GM19463 (cell line): Measurements from ENCODE around the gene SPAG6.

Experiments
- ATAC-seq: cut with Tn5 transposase; IDR thresholded peaks from one replicate; pipeline ENCODE4 v1.9.1; 2021; ENCODE audit warnings: mild to moderate bottlenecking, moderate library complexity; ENCODE audit not compliant: unreplicated experiment

The SPAG6 gene

DNA sequence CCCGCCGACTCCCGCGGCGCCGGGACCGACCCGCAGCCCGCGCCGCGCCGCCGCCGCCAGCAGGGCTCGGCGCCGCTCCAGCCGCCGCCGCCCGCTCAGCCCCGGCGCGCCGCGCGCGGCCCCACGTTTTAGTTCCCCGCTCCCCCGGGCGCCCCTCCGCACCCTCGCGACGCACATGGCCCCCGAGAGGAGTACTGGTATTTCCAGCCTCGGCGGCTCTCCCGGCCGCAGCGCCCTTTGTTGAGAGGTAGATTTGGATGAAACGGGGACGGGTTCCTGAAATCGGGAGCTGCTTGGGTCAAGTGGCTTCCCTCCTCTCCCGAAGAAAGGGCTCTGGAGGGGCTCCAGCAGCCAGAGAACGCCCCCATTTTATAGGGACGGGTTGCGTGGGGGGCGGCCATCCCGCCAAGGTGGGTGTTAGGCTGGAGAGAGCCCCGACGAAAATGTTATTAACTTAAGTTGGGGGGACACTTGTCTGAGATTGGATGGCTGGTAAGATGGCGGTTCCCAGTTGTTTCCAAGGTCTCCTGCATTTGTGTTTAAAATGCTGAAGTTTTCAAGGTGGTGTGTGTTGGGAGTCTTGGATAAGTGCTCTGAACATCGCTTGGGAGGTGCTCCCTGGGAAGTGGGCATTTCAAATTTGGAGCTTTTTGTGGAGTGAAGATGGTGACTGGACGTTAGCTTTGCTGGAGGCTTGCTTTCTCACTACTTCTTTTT lies 23.2 kb upstream of the SPAG6 start:
- no peak for ATAC-seq

DNA sequence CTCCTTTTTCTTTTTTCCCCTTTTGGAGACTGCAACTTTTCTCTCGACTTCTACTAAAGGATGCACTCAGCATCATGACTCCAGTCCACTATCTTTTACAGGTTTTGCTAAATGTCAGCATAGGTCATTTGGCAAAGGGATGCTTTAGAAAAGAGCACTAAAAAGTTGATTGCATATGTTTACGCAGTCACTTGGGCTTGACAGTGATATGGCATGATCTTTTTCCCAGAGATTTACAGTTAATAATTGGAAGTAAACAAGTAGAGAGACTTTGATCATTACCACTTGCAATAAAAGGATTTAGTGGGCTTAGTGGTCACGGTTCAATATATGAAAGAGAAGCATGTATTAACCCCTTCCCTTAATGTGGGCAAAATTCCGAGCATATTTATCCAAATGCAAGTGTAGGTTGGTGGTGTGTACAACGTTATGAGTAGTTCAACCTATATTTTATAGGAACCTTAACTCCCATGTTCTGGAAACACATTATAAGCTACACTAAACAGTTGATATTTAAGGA lies 22.6 kb upstream of the SPAG6 start:
- ATAC-seq = no peak

DNA sequence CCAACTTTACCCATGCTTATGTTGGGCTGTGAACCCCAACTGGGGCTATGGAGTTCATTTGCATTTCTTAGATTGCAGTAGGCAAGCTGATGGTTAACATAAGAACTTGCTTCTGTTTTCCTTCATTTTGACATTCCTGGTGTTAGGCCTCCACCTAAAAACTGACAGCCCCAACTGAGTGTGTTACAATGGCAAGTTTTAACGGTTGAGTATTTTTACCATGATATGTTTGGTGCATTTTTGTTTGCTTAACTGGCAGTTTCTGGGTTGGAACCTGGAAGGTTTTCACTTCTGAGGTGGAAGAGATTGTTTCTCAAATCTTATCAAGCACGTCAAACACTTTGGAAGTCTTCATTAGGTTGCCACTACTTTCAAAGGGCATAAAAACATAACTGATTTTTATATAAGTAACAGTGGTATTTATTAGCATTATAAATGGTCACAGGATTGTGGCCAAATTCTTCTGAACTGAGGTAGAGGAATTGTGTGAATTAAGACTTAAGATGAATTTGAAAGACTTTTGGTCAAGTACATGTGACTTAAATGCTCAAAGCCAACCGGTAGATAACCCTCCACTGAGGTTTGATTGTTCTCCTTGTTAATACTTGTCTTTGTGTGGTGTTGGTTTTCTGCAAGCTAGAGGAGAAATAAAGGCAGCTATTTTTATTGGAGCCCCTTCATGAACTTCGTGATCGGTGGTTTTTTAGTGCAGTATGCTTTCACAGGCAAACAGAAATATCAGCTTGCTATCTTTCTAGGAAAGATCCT lies 21.6 kb upstream of the SPAG6 start:
- no peak for ATAC-seq

DNA sequence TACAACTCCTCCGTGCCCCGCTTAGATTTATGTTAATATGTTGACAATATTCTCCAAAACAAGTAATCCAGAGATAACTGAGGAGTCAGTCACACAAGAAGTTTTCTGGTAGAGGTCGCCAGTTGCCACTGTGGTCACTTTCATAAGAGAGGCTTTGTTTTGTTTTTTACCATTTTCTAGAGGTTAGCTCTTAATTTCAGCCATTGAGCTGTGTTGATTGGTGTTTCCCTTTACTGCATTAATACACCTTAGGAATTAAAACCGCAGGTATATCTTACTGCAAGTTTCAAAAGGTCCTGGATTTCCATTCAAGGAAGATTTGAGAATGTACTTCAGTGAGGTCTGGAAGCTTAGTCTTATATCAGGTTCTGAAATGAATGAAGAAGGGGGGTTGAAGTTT lies 20.9 kb upstream of the SPAG6 start:
- no peak for ATAC-seq

DNA sequence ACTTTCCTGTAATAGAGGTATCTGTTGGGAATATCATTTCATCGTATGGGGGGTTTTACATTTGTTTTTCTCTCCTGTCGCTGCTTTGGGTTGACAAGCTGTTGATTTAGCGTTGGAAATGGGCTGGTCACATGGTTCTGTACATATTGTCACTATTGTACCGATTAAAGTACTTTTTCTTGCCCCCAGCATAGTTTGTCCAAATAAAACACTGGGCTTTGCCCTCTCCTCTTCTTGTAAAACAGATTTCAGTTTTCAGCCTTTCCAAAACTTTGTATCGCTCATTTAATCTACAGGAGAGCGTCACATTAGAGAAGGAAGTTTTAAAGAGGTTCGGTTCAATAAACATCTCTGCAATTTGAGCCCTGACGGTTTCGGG lies 20.4 kb upstream of the SPAG6 start:
- ATAC-seq = no peak

DNA sequence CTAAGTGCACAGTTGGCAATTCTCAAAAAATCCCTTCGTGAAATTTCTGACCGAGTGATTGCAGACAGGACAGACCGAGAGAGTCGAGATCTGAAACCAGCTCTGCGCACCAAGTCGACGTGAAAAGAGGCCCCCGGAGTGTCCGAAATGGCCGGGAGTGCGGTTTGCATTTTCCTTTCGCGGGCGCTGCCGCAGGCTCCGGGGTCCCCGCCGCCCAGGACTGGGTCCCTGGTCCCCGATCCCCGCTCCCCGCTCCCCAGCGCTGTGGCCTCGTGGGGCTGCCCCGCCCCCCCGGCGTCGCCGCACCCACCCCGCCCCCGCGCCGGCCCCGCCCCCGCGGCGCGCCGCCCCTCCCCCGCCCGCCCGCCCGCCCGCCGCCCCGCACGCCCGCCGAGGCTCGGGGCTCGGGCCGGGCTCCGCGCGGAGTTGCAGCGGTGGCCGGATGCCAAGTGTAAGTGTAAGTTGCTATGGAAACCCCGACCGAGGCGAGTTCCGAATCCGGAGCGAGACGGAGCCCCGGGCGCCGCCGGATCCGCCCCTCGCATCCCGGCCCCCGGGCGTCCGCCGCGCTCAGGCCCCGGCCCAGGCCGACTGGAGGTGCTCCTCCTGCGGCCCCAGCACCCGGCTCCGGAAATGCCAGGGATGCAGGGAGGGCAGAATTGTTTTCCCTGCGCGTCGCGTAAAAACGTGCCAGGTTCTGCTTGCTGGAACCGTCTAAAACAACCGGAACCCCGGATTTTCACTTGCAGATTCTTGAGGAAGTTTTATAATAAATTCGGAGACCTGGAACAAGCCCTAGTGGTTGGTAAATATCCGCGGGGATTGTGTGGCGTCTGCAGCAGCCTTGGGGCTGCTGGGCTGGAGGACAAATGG lies 19.8 kb upstream of the SPAG6 start:
- peak; percentile 40 for ATAC-seq

DNA sequence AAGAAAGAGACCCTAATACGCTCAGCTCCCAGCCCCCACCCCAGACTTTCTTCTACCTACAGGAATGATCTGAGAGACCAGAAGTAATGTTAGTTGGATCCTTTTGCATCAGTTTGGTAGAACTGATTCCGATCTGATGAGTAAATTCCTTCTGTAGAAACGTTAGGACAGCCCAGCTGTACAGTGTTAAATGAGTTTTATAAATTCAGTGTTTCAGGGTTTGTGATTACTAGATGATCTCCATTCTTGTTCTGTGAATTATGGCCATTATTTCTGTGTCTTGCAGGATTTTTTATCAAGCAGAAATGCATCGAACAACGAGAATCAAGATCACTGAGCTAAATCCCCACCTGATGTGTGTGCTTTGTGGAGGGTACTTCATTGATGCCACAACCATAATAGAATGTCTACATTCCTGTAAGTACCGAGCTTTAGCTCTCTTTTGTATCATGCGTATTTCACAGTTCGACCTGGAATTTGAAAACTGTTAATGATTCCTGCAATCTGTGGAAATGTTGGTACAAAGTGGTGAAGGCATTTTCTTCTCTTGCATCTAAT lies 19.1 kb upstream of the SPAG6 start:
- no peak for ATAC-seq

DNA sequence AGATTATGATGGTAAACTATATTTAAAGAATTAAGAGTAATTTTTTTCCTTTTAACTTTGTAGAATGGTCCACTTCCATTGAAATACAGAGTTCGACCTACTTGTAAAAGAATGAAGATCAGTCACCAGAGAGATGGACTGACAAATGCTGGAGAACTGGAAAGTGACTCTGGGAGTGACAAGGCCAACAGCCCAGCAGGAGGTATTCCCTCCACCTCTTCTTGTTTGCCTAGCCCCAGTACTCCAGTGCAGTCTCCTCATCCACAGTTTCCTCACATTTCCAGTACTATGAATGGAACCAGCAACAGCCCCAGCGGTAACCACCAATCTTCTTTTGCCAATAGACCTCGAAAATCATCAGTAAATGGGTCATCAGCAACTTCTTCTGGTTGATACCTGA lies 16.1 kb upstream of the SPAG6 start:
- no peak for ATAC-seq

DNA sequence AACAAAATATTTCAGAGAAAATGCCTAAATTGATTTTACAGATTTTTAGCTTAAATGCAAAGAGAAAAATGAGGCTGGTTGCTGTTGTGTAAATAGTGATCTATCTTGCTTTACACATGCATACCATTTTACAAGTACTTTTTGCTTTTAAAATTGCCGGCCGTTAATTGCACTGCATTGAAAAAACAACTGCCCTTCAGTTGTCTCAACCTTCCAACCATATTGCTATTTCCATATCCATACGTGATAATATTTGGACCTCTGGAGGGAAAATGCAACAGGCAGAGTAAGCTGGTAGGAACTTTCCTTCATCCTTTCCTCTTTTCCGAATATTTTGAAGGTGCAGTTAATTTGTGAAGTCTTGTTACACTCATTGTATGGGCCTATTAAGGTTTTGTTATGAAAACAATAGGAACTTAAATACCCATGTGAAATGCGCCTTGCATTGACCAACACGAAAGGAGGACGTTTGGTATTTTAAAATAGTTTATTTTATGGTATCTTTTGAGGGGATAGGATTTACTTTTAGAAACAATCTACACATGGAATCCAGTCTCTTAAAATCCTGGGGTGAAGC lies 13.1 kb upstream of the SPAG6 start:
- ATAC-seq = no peak

DNA sequence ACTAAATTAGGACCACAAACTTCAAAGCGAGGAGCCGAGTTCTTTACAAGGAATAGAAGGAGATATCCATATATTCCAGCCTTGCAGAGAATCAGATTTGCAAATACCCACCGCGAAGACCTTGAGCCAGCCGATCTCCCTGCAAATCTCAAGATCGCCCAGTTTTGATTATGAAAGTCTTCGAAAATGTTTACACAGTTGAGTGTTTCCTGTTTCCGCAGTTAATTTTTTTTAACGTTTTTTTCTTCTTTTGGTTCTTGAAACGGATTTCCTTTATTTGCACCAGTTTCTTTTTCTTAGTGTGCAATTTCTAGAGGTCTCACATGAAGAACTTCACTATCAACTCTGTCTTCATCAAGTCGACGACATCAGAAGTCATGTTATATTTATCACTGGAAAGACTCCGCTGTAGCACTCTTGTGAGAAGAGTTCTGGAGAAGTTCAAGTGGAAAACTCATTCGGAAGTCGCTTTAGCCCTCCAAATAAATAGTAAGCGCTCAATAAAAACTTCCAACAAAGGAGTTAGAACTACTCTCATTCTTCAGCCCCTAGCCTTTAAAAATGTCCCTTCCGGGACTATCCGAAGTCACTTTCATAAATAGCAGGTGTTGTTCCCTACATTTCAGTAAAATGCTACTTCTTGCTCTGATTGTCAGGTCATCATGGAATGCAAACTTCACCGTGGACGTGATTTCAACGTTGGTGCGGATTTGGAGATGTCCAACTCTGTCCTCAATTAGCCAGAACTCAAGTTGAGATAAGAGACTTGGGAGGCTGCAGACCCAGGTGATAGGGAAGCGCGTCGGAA lies 11.9 kb upstream of the SPAG6 start:
- ATAC-seq = no peak

DNA sequence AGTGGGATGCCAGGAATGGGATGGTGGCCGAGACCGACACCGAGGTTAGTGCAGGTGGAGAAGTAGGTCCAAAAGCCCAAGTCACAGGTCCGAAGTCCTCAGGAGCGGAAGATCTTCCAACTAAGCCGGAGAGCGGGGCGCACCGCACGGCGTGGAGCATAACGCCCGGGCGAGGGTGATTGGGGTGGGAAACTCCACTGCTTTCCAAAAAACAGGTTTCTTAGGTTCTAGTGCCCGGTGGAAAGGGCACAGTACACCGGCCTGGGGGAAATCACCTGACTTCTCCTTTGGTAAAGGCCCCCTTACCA lies 11.4 kb upstream of the SPAG6 start:
- no peak for ATAC-seq

DNA sequence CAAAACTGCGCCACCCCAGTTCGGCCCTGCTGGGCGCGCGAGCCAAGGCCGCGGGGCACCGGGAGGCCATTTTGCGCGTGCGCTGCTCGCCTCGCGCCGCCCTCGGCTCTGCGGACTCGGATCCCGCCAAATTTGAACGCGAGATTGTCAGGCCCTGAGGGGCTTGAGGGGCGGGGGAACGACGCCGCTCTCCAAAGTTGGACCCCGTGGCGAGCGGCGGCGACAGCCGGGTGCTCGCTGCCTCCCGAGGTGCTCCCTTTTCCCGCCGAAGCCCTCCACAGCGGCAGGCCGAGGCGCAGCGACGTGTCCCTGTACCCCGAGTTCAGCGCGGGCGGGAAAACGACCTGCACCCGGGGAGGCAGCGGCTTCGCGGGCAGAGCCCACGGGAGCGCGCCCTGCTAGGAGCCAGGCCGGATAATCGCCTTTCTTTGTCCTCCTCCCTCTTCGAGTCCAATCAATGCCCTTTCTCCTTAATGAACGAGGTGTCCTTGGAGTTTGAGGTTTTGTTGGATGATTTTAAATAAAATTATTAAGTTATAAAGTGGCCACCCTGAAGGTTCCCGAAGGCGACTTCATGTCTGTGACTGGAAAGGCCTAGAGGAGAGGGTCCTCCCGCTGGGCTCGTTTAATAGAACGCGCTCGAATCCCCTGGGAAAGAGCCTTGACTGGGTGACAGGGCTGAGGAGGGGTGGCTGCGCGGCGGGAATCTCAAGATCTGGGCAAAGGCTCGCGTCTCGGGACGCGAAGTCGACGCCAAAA lies 10.7 kb upstream of the SPAG6 start:
- no peak for ATAC-seq

DNA sequence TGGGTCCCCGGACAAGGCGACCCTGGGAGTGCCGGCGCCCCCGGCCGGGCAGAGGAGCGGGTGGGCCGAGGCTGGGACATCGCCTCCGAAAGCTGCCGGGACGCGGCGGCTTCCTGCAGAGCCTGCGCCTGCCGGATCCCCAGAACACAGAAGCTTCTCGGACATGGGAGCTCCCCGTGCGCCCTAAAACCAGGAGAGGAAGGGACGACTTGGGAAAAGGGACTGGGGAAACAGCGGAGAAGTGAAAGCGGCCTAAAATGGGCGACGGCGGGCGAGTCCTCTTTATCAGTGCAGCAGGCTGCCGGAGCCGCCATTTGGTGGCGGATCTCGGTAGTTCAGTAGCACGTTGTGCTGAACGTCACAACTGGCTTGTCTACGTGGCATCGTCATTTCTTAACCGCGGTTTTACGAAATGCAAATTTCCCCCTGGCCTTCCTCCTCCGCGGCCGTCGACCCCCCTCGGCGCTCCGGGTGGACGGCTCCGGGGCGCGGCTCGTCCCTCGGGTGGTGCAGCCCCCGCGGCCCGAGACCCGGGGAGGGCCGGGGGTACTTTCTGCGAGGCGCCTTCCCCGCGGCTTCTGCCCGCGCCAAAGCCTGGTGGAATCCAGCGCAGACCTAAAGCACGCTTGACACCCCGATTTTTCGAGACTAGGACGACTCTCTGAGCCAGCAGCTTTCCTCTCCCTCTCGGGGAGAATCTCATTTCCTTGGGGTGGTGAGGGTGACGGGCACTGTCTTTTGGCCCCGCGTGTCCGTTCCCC lies 9.9 kb upstream of the SPAG6 start:
- ATAC-seq = peak; percentile 35

DNA sequence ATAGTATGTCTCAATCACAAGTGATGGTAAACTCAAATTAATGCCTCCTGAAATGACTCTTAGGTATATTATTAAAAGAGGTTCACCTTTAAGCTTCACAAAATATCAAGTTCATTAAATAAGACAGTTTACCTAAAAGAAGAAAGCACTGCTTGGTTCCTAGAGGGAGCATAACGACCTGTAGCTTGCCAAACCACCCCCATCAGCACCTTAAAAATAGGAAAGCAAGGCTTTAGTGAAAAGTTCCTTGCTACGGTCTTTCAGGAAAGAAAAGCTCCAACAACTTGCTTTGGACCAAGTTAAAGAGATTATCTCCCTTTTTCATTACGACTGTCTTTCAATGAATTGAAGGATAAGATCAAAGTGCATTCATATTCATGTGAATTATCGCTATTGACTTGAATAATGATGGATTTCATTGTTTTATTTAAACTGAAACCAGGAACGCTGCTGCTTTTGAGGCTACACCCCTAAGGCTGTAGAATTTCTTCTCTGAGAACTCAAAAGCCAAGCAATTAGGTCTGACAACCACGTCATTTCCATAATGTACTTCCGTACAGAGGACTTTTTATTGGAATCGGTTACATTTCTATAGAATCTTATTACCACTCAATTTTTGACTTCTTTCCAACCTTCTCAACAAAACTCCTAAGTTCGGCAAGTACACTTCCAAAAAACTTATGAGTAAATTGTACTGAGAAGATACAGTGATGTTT lies 7.0 kb upstream of the SPAG6 start:
- no peak for ATAC-seq

DNA sequence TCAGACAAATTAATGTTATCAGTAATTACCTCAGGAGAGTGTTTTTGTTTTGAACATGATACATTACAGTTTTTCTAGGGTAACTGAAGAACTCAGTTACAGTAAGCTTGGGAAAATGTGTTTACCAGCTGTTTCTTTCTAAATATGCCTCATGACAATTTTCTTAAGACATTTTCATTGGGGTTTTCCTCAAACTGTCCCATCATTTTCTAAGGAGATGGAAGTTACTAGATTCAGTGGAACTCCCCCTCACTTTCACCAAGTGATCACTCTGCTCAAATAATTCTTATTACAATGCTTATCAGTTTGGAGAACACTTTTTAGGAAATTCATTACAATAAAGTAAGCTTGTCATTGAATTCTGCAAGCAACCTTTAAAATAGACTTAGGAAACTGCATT lies 6.4 kb upstream of the SPAG6 start:
- ATAC-seq = no peak

DNA sequence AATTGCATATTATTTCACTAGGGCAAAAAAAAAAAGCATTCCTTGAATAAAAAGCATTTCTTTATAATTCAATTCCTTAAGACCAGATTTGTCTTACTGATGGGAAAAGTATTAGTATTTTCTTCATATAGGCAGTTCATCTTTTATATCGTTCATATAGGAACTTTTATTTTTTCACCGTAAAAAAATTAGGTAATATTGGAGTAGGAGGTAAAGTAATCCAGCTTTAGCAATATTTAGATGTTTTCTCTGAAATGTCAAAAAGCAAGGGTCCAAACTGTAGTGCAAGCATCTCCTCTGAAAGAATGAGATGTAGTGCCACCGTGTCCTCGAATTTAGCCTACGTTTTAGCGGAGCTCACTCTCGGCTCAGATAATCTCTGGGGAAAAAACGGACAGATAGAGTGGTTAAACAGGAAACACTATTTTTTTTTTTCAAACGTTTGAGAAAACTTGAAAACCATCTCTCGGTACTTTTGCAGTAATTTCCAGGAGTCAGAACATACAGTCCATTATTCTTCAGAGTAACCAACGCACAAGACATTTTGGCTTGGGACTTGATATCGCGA lies 5.5 kb upstream of the SPAG6 start:
- no peak for ATAC-seq

DNA sequence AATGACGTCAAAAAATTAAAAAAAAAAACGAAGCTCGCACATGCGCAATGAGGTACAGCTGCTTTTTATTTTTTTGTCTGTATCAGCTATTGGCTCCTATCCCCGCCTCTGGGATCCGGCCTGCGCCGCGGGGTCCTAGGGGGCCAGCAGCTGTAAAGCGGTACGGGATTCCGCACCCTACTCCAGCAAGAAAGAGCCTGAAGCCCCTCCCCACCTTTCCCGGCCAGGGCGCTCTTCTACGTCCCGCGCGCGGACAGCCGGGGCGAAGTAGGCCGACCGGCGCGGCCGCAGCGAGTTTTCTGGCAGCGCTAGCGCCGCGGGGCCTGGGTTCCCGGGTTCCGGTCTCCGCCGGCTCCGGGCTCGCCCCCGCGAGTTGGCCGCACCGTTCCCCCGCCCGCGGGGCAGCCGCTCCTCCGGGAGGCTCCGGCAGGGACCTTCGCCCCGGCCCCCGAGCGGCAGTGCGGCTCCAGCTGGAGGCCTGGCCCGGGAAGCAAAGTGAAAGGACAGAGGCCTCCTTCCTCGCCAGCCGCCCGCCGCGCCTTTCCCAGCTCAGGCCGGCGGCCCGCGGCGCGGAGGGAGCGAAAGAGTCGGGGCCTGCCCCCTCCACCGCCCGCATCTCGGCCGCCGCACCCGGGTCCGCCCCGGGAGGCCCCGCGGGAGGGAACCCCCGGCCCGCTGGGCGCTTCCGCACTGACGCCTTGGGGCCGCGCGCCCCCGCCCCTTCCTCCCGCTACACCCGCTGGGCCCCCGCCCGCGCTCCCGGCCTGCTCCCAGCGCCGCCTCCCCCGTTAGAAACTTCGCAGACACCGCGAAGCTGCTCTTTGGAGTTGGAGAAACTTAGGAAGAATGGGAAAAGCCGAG lies 4.7 kb upstream of the SPAG6 start:
- ATAC-seq = peak; percentile 40
